Measurements from ENCODE around the gene DENND5B.

GRCh38 chr12:31568498-31568897, 22.4 kb downstream of the DENND5B start:
- no peak for TF ChIP-seq CTCF (conservative IDR thresholded peaks at IDR 0.05 in 1 of 2, IDR thresholded peaks at IDR 0.05 in 1 of 2; ENCODE audit: extremely low read depth in 1 of 2, insufficient read depth in 1 of 2, low read depth in 1 of 2, low read length in 2 of 2)
- no peak for TF ChIP-seq EZH2 (IDR thresholded peaks at IDR 0.05; ENCODE audit: borderline replicate concordance, low read length)

All from mammary epithelial cell (primary cell).